HEK293 (cell line): ENCODE results near the gene CDC25C.

Source experiments
- CTCF ChIA-PET: fragments of 350-600 bp; formaldehyde crosslinking; extraction: SDS; loops from one replicate; lab custom pipeline; 2021; ENCODE audit warnings: antibody characterized with exemption; lab: Yijun Ruan, JAX
- POLR2A ChIA-PET: fragments of 300-600 bp; formaldehyde crosslinking; extraction: SDS; loops from one replicate; lab custom pipeline; 2020; ENCODE audit warnings: antibody characterized with exemption, inconsistent platforms; lab: Yijun Ruan, JAX
- H3K27ac ChIP-seq: fragments of 200-500 bp; sonication (Bioruptor generic); 2 replicates; pipeline ENCODE4 v1.5.1; 2014; ENCODE audit warnings: low read depth, low read length, control low read depth, inconsistent platforms; ENCODE audit errors: extremely low read depth
- H3K36me3 ChIP-seq, 2 experiments: fragments of 200-500 bp in 1 of 2; sonication (Bioruptor generic) in 1 of 2; 1 replicate in 1 of 2; 2 replicates in 1 of 2; pipeline ENCODE4 v1.5.1; 2014 to 2017; ENCODE audit warnings: inconsistent platforms in 2 of 2, low read length in 2 of 2; ENCODE audit not compliant: control insufficient read depth in 2 of 2, insufficient read depth in 1 of 2
- H3K4me1 ChIP-seq: fragments of 200-500 bp; sonication (Bioruptor generic); 2 replicates; pipeline ENCODE4 v1.5.1; 2014; ENCODE audit warnings: mild to moderate bottlenecking, low read length, inconsistent platforms; ENCODE audit not compliant: control insufficient read depth, insufficient read depth
- H3K4me3 ChIP-seq: 2 replicates; pipeline ENCODE4 v1.5.1; 2011; ENCODE audit warnings: low read depth, mild to moderate bottlenecking, control low read depth, low read length, moderate library complexity
- H3K9me3 ChIP-seq: fragments of 200-500 bp; sonication (Bioruptor generic); 2 replicates; pipeline ENCODE4 v1.5.1; 2014; ENCODE audit warnings: low read depth, low read length, inconsistent platforms; ENCODE audit not compliant: control insufficient read depth, insufficient read depth
- KLF10 ChIP-seq: fragments of 450-650 bp; IDR thresholded peaks from 2 replicates; pipeline ENCODE4 v1.5.1; 2018; ENCODE audit warnings: missing biosample characterization, mild to moderate bottlenecking, missing genetic modification characterization
- MEIS1 ChIP-seq: sonication (generic); formaldehyde crosslinking; IDR thresholded peaks from 2 replicates; pipeline ENCODE4 v1.8.1; 2022; ENCODE audit warnings: missing genetic modification reagents, mild to moderate bottlenecking, borderline replicate concordance
- SCRT1 ChIP-seq: fragments of 450-650 bp; formaldehyde crosslinking; IDR thresholded peaks from 2 replicates; pipeline ENCODE4 v1.5.1; 2016; ENCODE audit warnings: missing biosample characterization, missing genetic modification characterization, borderline replicate concordance
- SCRT2 ChIP-seq: fragments of 450-650 bp; formaldehyde crosslinking; IDR thresholded peaks from 2 replicates; pipeline ENCODE4 v1.5.1; 2016; ENCODE audit warnings: missing biosample characterization, missing genetic modification characterization
- ZBTB48 ChIP-seq: fragments of 450-650 bp; formaldehyde crosslinking; IDR thresholded peaks from 2 replicates; pipeline ENCODE4 v1.5.1; 2016; ENCODE audit warnings: missing biosample characterization, missing genetic modification characterization
- ZFHX2 ChIP-seq: fragments of 450-650 bp; formaldehyde crosslinking; conservative IDR thresholded peaks from 2 replicates; pipeline ENCODE4 v1.5.1; 2016; ENCODE audit warnings: missing biosample characterization, missing genetic modification characterization
- ZNF23 ChIP-seq: fragments of 450-650 bp; formaldehyde crosslinking; IDR thresholded peaks from 2 replicates; pipeline ENCODE4 v1.5.1; 2016; ENCODE audit warnings: missing biosample characterization, missing genetic modification characterization, borderline replicate concordance
- ZNF24 ChIP-seq: fragments of 450-650 bp; formaldehyde crosslinking; IDR thresholded peaks from 2 replicates; pipeline ENCODE4 v1.5.1; 2016; ENCODE audit warnings: missing biosample characterization, missing genetic modification characterization
- ZNF341 ChIP-seq: fragments of 450-650 bp; formaldehyde crosslinking; IDR thresholded peaks from 2 replicates; pipeline ENCODE4; 2016; ENCODE audit warnings: low read depth, missing biosample characterization, missing genetic modification characterization
- ZNF350 ChIP-seq: fragments of 450-650 bp; formaldehyde crosslinking; IDR thresholded peaks from 2 replicates; pipeline ENCODE4 v1.5.0; 2017; ENCODE audit warnings: missing biosample characterization, mild to moderate bottlenecking, missing genetic modification characterization
- ZNF48 ChIP-seq: fragments of 450-650 bp; formaldehyde crosslinking; IDR thresholded peaks from 2 replicates; pipeline ENCODE4 v1.5.1; 2016; ENCODE audit warnings: missing biosample characterization, missing genetic modification characterization
- ZNF529 ChIP-seq: fragments of 450-650 bp; formaldehyde crosslinking; IDR thresholded peaks from 2 replicates; pipeline ENCODE4 v1.5.1; 2017; ENCODE audit warnings: missing genetic modification characterization, missing biosample characterization; ENCODE audit not compliant: insufficient replicate concordance
- ZNF624 ChIP-seq: fragments of 450-650 bp; formaldehyde crosslinking; IDR thresholded peaks from 2 replicates; pipeline ENCODE4 v1.5.1; 2017; ENCODE audit warnings: missing biosample characterization, missing genetic modification characterization
- ZNF664 ChIP-seq: fragments of 450-650 bp; formaldehyde crosslinking; IDR thresholded peaks from 2 replicates; pipeline ENCODE4 v1.5.1; 2016; ENCODE audit warnings: missing biosample characterization, missing genetic modification characterization
- ZNF670 ChIP-seq: fragments of 450-650 bp; formaldehyde crosslinking; IDR thresholded peaks from 2 replicates; pipeline ENCODE4 v1.5.1; 2016; ENCODE audit warnings: missing biosample characterization, missing genetic modification characterization, low read depth
- ZNF843 ChIP-seq: fragments of 450-650 bp; formaldehyde crosslinking; IDR thresholded peaks from 2 replicates; pipeline ENCODE4 v1.5.1; 2016; ENCODE audit warnings: missing biosample characterization, missing genetic modification characterization
- TF ChIP-seq, protein P1 (sequence below): fragments of 450-650 bp; formaldehyde crosslinking; IDR thresholded peaks from 2 replicates; pipeline ENCODE4 v1.5.1; 2016; ENCODE audit warnings: missing biosample characterization, missing genetic modification characterization
- TF ChIP-seq, protein P2 (sequence below): fragments of 450-650 bp; formaldehyde crosslinking; IDR thresholded peaks from 2 replicates; pipeline ENCODE4 v1.5.1; 2016; ENCODE audit warnings: missing biosample characterization, missing genetic modification characterization
- TF ChIP-seq, protein P3 (sequence below): fragments of 450-650 bp; formaldehyde crosslinking; IDR thresholded peaks from 2 replicates; pipeline ENCODE4 v1.5.1; 2016; ENCODE audit warnings: missing biosample characterization, missing genetic modification characterization
- TF ChIP-seq, protein P4 (sequence below): fragments of 450-650 bp; formaldehyde crosslinking; IDR thresholded peaks from 2 replicates; pipeline ENCODE4 v1.5.1; 2017; ENCODE audit warnings: missing biosample characterization, missing genetic modification characterization

CDC25C gene

DNA sequence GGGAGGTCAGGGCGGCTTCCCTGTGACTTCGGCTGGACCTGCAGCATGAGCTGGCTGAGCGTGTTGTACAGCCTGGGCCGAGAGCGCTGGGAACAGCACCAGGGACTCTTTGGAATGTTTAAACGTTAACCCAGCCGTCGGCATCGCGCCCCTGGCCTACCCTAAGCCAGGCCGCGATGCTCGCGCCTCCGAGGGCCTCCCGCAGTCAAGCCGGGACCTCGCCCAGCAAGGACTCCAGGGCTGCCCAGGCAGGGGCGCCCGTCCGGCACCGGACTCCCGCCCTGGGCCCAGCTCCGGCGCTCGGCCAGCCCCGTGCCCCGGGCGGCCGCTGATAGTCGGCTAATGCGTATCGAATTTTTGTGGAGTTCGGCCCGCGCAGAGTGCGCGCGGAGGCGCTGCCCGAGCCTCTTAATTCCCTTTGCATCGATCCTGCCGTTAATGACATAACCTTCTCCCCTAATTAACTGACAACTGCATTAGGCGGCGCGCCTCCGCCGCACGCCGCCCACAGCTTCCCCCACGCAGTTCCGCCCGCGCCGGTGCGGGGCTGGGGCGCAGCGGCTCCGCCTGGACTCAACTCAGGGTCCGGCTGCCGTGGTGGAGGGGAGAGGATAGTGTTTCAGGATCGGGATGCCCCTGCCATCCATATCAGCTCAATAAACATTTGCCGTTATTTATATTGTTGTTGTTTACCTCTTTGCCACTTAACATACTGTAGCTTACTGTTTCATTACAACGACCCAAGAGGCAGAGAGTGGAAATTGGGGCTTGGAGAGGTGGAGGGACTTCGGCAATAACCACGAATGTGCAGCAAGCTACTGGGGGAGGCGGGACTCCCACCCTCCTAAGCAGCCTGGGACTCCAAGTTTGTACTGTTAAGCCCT is 89.7 kb downstream of the CDC25C start (continued):
- TF ChIP-seq ZNF350 (no peak), ZFHX2 (peak; percentile 95)
- TF ChIP-seq, protein P1, sequence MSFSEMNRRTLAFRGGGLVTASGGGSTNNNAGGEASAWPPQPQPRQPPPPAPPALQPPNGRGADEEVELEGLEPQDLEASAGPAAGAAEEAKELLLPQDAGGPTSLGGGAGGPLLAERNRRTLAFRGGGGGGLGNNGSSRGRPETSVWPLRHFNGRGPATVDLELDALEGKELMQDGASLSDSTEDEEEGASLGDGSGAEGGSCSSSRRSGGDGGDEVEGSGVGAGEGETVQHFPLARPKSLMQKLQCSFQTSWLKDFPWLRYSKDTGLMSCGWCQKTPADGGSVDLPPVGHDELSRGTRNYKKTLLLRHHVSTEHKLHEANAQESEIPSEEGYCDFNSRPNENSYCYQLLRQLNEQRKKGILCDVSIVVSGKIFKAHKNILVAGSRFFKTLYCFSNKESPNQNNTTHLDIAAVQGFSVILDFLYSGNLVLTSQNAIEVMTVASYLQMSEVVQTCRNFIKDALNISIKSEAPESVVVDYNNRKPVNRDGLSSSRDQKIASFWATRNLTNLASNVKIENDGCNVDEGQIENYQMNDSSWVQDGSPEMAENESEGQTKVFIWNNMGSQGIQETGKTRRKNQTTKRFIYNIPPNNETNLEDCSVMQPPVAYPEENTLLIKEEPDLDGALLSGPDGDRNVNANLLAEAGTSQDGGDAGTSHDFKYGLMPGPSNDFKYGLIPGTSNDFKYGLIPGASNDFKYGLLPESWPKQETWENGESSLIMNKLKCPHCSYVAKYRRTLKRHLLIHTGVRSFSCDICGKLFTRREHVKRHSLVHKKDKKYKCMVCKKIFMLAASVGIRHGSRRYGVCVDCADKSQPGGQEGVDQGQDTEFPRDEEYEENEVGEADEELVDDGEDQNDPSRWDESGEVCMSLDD (tag by site-specific recombination), result no peak
- TF ChIP-seq, protein P2, sequence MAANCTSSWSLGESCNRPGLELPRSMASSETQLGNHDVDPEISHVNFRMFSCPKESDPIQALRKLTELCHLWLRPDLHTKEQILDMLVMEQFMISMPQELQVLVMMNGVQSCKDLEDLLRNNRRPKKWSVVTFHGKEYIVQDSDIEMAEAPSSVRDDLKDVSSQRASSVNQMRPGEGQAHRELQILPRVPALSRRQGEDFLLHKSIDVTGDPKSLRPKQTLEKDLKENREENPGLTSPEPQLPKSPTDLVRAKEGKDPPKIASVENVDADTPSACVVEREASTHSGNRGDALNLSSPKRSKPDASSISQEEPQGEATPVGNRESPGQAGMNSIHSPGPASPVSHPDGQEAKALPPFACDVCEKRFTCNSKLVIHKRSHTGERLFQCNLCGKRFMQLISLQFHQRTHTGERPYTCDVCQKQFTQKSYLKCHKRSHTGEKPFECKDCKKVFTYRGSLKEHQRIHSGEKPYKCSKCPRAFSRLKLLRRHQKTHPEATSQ, result no peak
- TF ChIP-seq, protein P3, sequence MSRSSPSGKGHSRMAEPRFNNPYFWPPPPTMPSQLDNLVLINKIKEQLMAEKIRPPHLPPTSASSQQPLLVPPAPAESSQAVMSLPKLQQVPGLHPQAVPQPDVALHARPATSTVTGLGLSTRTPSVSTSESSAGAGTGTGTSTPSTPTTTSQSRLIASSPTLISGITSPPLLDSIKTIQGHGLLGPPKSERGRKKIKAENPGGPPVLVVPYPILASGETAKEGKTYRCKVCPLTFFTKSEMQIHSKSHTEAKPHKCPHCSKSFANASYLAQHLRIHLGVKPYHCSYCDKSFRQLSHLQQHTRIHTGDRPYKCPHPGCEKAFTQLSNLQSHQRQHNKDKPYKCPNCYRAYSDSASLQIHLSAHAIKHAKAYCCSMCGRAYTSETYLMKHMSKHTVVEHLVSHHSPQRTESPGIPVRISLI, result no peak
- TF ChIP-seq, all 188 proteins: peak for 4

DNA sequence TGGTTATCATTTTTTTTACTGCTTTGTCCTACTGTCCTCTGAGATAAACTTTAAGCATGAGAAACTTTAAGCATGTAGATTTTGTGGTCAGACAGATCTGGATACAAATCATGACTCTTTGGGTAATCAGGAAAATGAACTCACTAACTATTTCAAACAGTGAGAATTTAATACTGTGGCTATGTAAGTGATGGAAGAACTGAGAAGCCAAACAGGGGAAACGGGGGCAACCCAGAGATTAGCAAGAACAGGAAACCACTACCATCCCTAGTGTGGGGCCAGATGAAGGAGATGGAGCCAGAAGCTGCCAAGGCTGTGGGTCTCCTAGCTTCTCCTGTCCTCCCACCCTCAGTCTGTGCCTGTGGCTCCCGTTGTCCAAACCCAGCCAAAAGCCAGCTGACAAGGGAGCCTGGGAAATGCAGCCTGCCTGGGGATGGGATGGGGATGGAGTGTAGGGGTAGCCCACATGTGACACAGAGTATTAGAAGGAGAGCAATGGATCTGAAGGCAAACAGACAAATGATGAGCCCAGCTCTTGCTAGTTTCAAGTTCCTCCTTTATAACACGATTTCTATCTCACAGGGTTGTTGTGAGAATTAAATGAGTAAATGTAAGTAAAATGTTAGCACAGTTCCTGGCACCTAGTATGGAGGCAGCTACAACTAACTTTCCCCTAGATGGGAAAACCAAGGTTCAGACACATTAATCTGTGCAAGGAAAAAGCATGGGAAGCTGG is 90.8 kb downstream of the CDC25C start:
- ChIA-PET CTCF (interaction anchor here (1.4 kb wide), 2 partner anchors 13 to 111 kb away, joined by 3 to 4 read pairs; partner anchors contain the start of gene KDM3B), POLR2A (interaction anchor here (0.6 to 1.6 kb wide), 4 partner anchors 11 to 97 kb away, joined by 3 to 4 read pairs (median 3); partner anchors contain the start of gene FAM53C)
- no peak overlapping the region for H3K4me3 ChIP-seq
- no peak overlapping the region for H3K27ac ChIP-seq
- no peaks in the 10 kb centered on the region for H3K9me3 ChIP-seq
- TF ChIP-seq ZNF664 (tag by site-specific recombination) (peak; percentile 31; the same call in 1 of the 2 replicates), SCRT1 (tag by site-specific recombination) (no peak), ZNF341 (tag by site-specific recombination) (no peak)
- H3K36me3 ChIP-seq, result no peaks in the 10 kb centered on the region
- H3K4me1 ChIP-seq, result peaks cover 6% of the 10 kb centered on the region; the same call in 1 of the 2 replicates

DNA sequence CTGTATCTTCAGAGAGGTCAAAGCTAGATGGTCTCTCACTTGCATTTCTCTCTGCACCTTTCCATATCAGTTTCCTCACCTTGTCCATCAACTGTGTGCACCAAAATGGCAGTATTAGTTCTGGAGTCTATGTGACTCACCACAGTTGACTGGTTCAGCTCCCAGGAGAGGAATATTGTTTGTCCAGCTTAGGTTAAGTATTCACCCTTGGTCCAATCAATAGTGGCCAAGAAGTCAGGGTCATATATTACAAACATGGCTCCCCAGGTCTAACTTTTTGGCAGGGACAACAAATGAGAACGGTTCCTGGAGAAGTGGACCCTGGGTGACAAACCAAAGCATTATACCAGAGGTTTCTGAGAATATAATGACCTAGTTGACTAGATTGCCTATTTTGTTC is 93.6 kb downstream of the CDC25C start:
- ChIA-PET CTCF (interaction anchor here (0.6 kb wide), 2 partner anchors 15 to 132 kb away, joined by 3 to 4 read pairs; no protein-coding TSS in a partner anchor), POLR2A (no interaction called here)
- Histone ChIP-seq H3K9me3 (no peaks in the 10 kb centered on the region), H3K4me3 (no peak overlapping the region), H3K36me3 (no peaks in the 10 kb centered on the region), H3K27ac (no peak overlapping the region), H3K4me1 (peaks cover 6% of the 10 kb centered on the region; the same call in 1 of the 2 replicates)
- TF ChIP-seq ZNF23 (tag by site-specific recombination) (no peak), ZBTB48 (no peak), ZNF670 (no peak), SCRT2 (no peak), ZNF843 (no peak), ZNF48 (tag by site-specific recombination) (no peak), ZNF529 (no peak), MEIS1 (CRISPR knock-in tag) (no peak), ZNF24 (no peak), KLF10 (tag by site-specific recombination) (no peak), ZNF624 (no peak)
- TF ChIP-seq, protein P4, sequence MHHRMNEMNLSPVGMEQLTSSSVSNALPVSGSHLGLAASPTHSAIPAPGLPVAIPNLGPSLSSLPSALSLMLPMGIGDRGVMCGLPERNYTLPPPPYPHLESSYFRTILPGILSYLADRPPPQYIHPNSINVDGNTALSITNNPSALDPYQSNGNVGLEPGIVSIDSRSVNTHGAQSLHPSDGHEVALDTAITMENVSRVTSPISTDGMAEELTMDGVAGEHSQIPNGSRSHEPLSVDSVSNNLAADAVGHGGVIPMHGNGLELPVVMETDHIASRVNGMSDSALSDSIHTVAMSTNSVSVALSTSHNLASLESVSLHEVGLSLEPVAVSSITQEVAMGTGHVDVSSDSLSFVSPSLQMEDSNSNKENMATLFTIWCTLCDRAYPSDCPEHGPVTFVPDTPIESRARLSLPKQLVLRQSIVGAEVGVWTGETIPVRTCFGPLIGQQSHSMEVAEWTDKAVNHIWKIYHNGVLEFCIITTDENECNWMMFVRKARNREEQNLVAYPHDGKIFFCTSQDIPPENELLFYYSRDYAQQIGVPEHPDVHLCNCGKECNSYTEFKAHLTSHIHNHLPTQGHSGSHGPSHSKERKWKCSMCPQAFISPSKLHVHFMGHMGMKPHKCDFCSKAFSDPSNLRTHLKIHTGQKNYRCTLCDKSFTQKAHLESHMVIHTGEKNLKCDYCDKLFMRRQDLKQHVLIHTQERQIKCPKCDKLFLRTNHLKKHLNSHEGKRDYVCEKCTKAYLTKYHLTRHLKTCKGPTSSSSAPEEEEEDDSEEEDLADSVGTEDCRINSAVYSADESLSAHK, result no peak
